ENCODE measurements around the gene MAN1B1. TPM values are rescaled to one million over a fixed set of nuclear protein-coding genes. Genes with fewer than 3 reads are reported as not detected.

MAN1B1 gene
- total RNA-seq, 1 donor from 2014 or later, result 41.9 TPM

GRCh38 chr9:137103206-137103999 lies 16.6 kb downstream of the MAN1B1 start:
- ATAC-seq, result no peak
- intact Hi-C loops (cut with DNase I), result no loop called here
- H3K4me1 ChIP-seq, result no peaks in the 10 kb centered on the region
- H3K4me3 ChIP-seq, result no peak overlapping the region
- no peak for TF ChIP-seq CTCF (IDR thresholded peaks at IDR 0.05)
- H3K36me3 ChIP-seq, result peaks cover 92% of the 10 kb centered on the region
- DNase-seq, result no peak
- H3K27ac ChIP-seq, result no peak overlapping the region
- H3K9me3 ChIP-seq, result no peaks in the 10 kb centered on the region
- no peaks in the 10 kb centered on the region for H3K27me3 ChIP-seq (ENCODE audit: low read depth)

- ATAC-seq, result no peak
- H3K27me3 ChIP-seq (ENCODE audit: low read depth), result no peaks in the 10 kb centered on the region
- H3K27ac ChIP-seq, result no peak overlapping the region
- DNase-seq, result no peak
- no peaks in the 10 kb centered on the region for H3K4me1 ChIP-seq
- intact Hi-C loops (cut with DNase I), result no loop called here
- H3K4me3 ChIP-seq, result no peak overlapping the region
- H3K9me3 ChIP-seq, result no peaks in the 10 kb centered on the region
- H3K36me3 ChIP-seq, result peaks cover 90% of the 10 kb centered on the region
- no peak for TF ChIP-seq CTCF (IDR thresholded peaks at IDR 0.05)
Observed at GRCh38 chr9:137105814-137106661, 19.3 kb downstream of the MAN1B1 start.

GRCh38 chr9:137106662-137107250 lies 20.0 kb downstream of the MAN1B1 start:
- no peaks in the 10 kb centered on the region for H3K9me3 ChIP-seq
- ATAC-seq (no peak), DNase-seq (no peak)
- no peak for TF ChIP-seq CTCF (IDR thresholded peaks at IDR 0.05)
- H3K36me3 ChIP-seq, result peaks cover 89% of the 10 kb centered on the region
- H3K27me3 ChIP-seq (ENCODE audit: low read depth), result no peaks in the 10 kb centered on the region
- no peak overlapping the region for H3K4me3 ChIP-seq
- no peaks in the 10 kb centered on the region for H3K4me1 ChIP-seq
- intact Hi-C loops (cut with DNase I), result no loop called here
- H3K27ac ChIP-seq, result no peak overlapping the region

- TF ChIP-seq CTCF (IDR thresholded peaks at IDR 0.05), result no peak
- ATAC-seq, result no peak
Observed at GRCh38 chr9:137107312-137107921, 20.6 kb downstream of the MAN1B1 start.

GRCh38 chr9:137107982-137108381 lies 21.2 kb downstream of the MAN1B1 start:
- H3K4me3 ChIP-seq, result no peak overlapping the region
- peaks cover 95% of the 10 kb centered on the region for H3K36me3 ChIP-seq
- intact Hi-C loops (cut with DNase I), result no loop called here
- H3K27me3 ChIP-seq (ENCODE audit: low read depth), result no peaks in the 10 kb centered on the region
- H3K4me1 ChIP-seq, result no peaks in the 10 kb centered on the region
- ATAC-seq, result no peak
- TF ChIP-seq CTCF (IDR thresholded peaks at IDR 0.05), result no peak
- H3K9me3 ChIP-seq, result no peaks in the 10 kb centered on the region
- H3K27ac ChIP-seq, result no peak overlapping the region
- no peak for DNase-seq

More at GRCh38 chr9:137107312-137107921, 20.6 kb downstream of the MAN1B1 start:
- Histone ChIP-seq H3K4me1 (no peaks in the 10 kb centered on the region), H3K9me3 (no peaks in the 10 kb centered on the region), H3K27me3 (ENCODE audit: low read depth) (no peaks in the 10 kb centered on the region), H3K4me3 (no peak overlapping the region), H3K27ac (no peak overlapping the region), H3K36me3 (peaks cover 89% of the 10 kb centered on the region)
- DNase-seq, result no peak
- intact Hi-C loops (cut with DNase I), result no loop called here
